CD4-positive, alpha-beta T cell treated with Interleukin-6 at 100 ng/mL for 8 hours (primary cell): Measurements from ENCODE around the gene MTMR2.
"Not testable (repeated sequence)": the region's sequence is repeated elsewhere in the genome, so short reads cannot be mapped to it uniquely, and the experiment has no call there.

Experiments
- DNase-seq: peaks from one replicate; pipeline ENCODE4 v3.0.0-alpha.2; 2020; ENCODE audit warnings: mixed read lengths, low spot score

MTMR2 gene

GRCh38 chr11:95884802-95885201, 39.1 kb downstream of the MTMR2 start:
- DNase-seq = no peak

GRCh38 chr11:95884376-95884775, 39.5 kb downstream of the MTMR2 start:
- no peak for DNase-seq

- no peak for DNase-seq
Observed at GRCh38 chr11:95883381-95883780, 40.5 kb downstream of the MTMR2 start.

GRCh38 chr11:95877291-95877690, 46.6 kb downstream of the MTMR2 start:
- no peak for DNase-seq

- DNase-seq = not testable (repeated sequence)
Observed at GRCh38 chr11:95870877-95871276, 53.0 kb downstream of the MTMR2 start.

DNA sequence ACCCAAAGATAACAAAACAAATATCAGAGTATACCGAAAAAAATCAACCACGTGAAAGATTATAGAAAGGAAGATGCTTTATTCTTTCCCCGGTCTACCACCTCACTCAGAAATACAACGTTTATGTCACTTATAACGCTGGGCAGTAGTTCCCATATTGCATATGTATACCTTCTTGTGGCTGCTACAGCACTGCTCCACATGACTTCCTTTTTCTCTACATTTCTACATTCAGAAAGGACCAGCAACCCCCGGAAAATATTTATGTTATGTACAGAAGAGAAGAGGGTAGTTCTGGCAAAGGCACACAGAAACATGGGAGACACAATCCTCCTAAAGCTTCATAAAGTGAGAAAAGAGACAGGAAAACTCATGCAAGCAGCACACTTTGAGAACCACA, 56.8 kb downstream of the MTMR2 start:
- no peak for DNase-seq

DNA sequence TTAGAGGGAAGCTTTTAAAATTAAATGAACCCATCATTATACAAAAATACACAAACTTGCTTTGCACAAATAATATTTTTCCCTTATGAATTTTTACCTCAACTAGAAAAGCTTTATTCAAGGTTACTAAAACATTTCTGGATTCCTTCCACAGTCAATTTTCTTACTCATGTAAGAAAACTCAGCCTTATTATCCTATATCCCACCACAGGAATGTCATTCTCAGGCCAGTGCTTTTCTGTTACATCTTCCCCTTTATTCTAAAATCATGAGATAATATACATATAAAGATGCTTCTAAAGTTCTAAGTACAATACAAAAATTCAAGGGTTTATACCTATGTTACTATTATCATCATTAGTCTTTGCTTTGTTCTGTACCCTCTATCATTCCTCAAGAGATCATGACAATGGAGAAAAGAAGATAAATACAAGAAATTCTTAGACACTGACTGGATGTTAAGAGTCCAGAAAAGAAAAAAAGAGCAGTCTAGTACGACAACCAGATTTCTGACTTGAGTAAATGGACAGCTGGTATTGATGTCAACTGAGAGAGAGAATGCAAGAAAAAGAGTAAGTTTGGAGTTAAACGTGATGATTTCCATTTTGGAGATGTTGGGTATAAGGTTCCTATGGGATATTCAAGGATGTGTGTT, 60.3 kb downstream of the MTMR2 start:
- DNase-seq = no peak

DNA sequence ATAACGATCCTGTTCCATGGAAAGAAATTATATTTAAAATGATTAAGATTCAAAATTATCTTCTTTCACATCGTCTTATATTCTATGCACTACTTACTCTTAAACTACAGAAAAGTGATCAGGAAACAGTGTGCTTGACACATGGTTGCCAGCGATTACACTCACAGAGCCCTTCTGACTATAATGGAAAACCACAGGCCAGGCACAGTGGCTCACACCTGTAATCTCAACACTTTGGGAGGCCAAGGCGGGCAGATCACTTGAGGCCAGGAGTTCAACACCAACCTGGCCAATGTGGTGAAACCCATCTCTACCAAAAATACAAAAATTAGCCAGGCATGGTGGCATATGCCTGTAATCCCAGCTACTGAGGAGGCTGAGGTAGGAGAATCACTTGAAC, 63.9 kb downstream of the MTMR2 start:
- not testable (repeated sequence) for DNase-seq

DNA sequence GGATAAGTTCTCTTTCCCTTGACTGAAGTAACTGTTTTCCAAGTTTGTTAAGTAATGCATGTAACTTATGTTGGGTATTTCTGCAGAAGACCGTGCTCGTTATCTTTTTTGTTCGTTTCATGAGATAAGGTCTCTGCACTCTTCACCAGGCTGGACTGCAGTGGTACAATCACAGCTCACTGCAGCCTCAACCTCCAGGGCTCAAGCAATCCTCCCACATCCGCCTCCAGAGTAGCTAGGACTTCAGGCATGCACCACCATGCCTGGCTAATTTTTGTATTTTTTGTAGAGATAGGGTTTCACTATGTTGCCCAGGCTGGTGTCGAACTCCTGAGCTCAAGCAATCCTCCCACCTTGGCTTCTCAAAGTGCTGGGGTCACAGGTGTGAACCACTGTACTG, 69.5 kb downstream of the MTMR2 start:
- DNase-seq = not testable (repeated sequence)

- no peak for DNase-seq
Observed at GRCh38 chr11:95853862-95854261, 70.0 kb downstream of the MTMR2 start.

- no peak for DNase-seq
Observed at GRCh38 chr11:95853138-95853537, 70.8 kb downstream of the MTMR2 start.

GRCh38 chr11:95850137-95850536, 73.8 kb downstream of the MTMR2 start:
- no peak for DNase-seq

- DNase-seq = peak; percentile 28
Observed at GRCh38 chr11:95849087-95849825, 74.7 kb downstream of the MTMR2 start.

- no peak for DNase-seq
Observed at GRCh38 chr11:95845167-95845566, 78.7 kb downstream of the MTMR2 start.

- DNase-seq = peak; percentile 54
Observed at GRCh38 chr11:95835768-95836488, 88.0 kb downstream of the MTMR2 start.

GRCh38 chr11:95835351-95835750, 88.6 kb downstream of the MTMR2 start:
- DNase-seq = no peak

DNA sequence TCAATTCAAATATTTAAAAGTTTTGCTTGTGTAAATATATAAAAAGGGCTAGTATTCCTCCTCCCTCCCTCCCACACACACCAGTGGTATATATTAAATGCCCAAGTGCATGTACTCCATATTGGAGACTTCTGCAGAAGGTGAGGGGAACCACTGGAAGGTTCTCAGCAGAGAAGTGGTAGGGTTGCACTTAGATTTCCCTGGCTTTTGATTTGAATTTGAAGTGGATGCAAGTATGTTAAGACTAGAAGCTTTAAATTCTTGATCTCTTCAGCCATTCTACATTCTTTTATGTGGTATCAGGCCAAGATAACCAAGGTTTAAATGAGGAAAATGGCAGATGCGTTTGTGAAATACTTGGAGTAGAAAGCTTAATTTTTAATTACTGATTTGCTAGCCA, 90.5 kb downstream of the MTMR2 start:
- no peak for DNase-seq

DNA sequence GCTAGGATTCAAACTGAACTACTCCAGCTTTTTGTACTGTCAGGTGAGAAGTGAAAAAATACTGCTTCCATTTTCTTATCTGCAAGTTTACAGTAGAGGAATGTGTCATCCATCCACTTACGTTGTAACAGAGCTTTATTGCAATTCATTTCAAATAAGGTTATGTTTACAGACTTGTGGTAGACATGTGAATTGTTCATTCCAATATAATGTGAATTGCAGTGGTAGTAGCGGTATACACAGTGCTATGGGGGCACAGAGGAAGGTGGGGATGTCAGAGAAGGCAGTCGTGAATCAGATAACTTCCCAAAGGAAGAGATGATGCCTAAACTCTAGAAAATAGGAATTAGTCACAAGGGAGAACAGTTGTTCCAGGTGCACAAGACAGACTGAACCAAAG, 91.1 kb downstream of the MTMR2 start:
- no peak for DNase-seq

- no peak for DNase-seq
Observed at GRCh38 chr11:95831198-95831883, 92.6 kb downstream of the MTMR2 start.

DNA sequence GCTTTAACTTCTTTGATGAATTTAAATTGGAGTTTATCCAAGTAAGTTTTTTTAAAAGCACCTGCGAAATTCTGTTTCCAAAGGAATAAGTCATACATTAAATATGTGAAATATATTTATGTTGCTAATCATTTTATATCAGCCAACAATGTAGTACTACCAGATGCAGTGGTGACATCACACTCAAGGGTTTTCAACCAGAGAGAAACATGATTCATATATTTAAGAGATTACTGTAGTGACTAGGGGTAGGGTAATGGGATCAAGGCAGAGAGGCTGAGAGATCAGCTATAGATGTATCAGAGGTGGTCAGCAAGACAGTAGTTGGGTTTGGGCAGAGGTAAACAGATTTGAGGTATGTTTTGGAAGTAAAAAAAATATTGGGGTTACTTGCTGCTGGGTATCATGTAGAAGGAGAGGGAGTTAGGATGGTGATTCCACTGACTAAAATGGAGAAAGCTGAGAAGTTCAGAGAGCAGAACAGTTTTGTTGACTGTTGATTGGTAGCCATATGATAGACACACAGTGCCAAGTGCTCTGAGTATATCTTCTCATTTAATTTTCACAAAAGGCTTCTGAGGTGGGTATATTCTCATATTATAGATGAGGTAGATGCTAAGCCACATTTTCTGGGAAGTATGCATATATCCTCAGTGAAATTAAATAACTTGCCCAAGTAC, 94.2 kb downstream of the MTMR2 start:
- no peak for DNase-seq

GRCh38 chr11:95827696-95828095, 96.2 kb downstream of the MTMR2 start:
- DNase-seq = no peak

GRCh38 chr11:95821640-95822039, 102.3 kb downstream of the MTMR2 start:
- DNase-seq = no peak
